Lung (tissue), 12 donors: ENCODE results near the gene FOXO3. TPM values are rescaled to one million over a fixed set of nuclear protein-coding genes. Genes with fewer than 3 reads are reported as not detected.
A peak's percentile ranks its signal among the peaks of the same experiment; 100 is the strongest.

ENCODE experiments used
- ATAC-seq: fragments of 200-7000 bp; cut with Tn5 transposase; one replicate; pipeline ENCODE4 v1.9.1; 2020; ENCODE audit warnings: moderate number of reproducible peaks; ENCODE audit not compliant: insufficient read depth, low FRiP score
- DNase-seq, 3 donors: peaks; one replicate each; pipeline ENCODE4 v3.0.0-alpha.2; 2013 to 2017
- H3K27ac ChIP-seq, 2 donors: one replicate each; pipeline ENCODE4 v1.5.1; 2013; ENCODE audit warnings: mild to moderate bottlenecking in 2 of 2, moderate library complexity in 2 of 2, control low read depth in 1 of 2, inconsistent platforms in 1 of 2, low read depth in 1 of 2, low read length in 1 of 2
- H3K27me3 ChIP-seq, 3 donors: one replicate each; pipeline ENCODE4 v1.5.1; 2013; ENCODE audit warnings: low read length in 2 of 3; ENCODE audit not compliant: control insufficient read depth in 3 of 3, insufficient read depth in 3 of 3
- H3K36me3 ChIP-seq, 4 donors: one replicate each; pipeline ENCODE4 v1.5.1; 2013; ENCODE audit warnings: low read length in 4 of 4, mild to moderate bottlenecking in 1 of 4, moderate library complexity in 1 of 4; ENCODE audit not compliant: control insufficient read depth in 4 of 4, insufficient read depth in 4 of 4
- H3K4me1 ChIP-seq, 5 donors: one replicate each; pipeline ENCODE4 v1.5.1; 2013; ENCODE audit warnings: low read length in 5 of 5, mild to moderate bottlenecking in 2 of 5, moderate library complexity in 1 of 5; ENCODE audit not compliant: control insufficient read depth in 5 of 5, insufficient read depth in 5 of 5
- H3K4me3 ChIP-seq: one replicate; pipeline ENCODE4 v1.5.1; 2013; ENCODE audit warnings: mild to moderate bottlenecking, control low read depth, moderate library complexity
- H3K9ac ChIP-seq, 2 donors: one replicate each; pipeline ENCODE4 v1.5.1; 2013; ENCODE audit warnings: low read length in 2 of 2, control low read depth in 1 of 2; ENCODE audit not compliant: insufficient read depth in 1 of 2
- H3K9me3 ChIP-seq, 4 donors: one replicate each; pipeline ENCODE4 v1.5.1; 2013; ENCODE audit warnings: low read length in 3 of 4, mild to moderate bottlenecking in 1 of 4, moderate library complexity in 1 of 4; ENCODE audit not compliant: control insufficient read depth in 4 of 4, insufficient read depth in 3 of 4
- WGBS, 2 donors: extraction: QIAGEN DNeasy Blood & Tissue Kit; methylation state at CpG; one replicate each; pipeline ENCODE4 v1.1.7; 2013; 5-methylcytosine and 5-hydroxymethylcytosine counted together
- polyA plus RNA-seq, 2 donors: library from polyadenylated mRNA; stranded (reverse); fragments of 200-250 nt; gene quantifications; one replicate each; pipeline ENCODE4 v1.2.1, GENCODE V29; 2013
- total RNA-seq, 2 donors: library from RNA; depleted of rRNA in 1 of 2; stranded (reverse); fragments of >200 nt in 1 of 2; gene quantifications; one replicate each; pipeline ENCODE4 v1.2.1, GENCODE V29; 2014 to 2021
- TF ChIP-seq, protein P1 (sequence below): IDR thresholded peaks from 2 replicates; pipeline ENCODE4 v1.5.1; 2012; ENCODE audit warnings: mild to moderate bottlenecking; ENCODE audit errors: control extremely low read depth, extremely low read depth
- donor health status: control.
- donor health status: control.
- donor health status: Bipolar disorder and iron deficiency.
- donor health status: healthy.
- donor health status: DM: yes; HTN: yes; CAD: no.

FOXO3 gene
- total and polyA plus RNA-seq, 4 donors, result 12.1 to 101 (median 40.0) TPM

DNA sequence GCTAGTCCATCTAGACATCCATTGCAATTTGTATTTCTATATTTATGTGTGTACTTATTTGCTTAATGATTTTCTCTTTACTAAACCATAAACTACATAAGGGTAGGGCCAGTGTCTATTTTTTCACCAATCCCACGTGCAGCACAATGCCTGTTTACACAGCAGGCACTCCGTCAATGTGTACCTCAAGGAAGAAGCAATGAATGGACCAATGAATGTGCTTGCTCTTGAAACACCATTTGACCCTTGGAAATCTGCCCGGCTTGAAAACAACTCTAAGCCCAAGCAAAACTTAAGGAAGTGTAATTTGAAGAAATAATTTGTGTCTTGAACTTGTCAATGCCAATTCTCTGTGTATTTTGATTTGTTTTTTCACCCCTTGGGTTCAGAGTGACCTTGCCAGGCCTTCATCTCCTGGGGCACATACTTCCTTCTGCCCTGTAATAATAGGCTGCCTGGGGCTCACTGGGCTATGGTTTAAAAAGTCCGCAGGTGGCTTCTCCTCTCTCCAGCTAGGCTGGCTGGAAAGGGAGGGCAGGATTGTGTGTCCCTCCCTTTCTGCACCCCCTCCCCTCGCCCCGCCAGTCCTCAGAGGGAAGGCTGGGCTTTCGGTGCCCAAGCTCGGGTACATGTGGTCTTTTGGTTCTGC, 146.7 kb downstream of the FOXO3 start:
- H3K9ac ChIP-seq, result no peak overlapping the region
- TF ChIP-seq, protein P1, sequence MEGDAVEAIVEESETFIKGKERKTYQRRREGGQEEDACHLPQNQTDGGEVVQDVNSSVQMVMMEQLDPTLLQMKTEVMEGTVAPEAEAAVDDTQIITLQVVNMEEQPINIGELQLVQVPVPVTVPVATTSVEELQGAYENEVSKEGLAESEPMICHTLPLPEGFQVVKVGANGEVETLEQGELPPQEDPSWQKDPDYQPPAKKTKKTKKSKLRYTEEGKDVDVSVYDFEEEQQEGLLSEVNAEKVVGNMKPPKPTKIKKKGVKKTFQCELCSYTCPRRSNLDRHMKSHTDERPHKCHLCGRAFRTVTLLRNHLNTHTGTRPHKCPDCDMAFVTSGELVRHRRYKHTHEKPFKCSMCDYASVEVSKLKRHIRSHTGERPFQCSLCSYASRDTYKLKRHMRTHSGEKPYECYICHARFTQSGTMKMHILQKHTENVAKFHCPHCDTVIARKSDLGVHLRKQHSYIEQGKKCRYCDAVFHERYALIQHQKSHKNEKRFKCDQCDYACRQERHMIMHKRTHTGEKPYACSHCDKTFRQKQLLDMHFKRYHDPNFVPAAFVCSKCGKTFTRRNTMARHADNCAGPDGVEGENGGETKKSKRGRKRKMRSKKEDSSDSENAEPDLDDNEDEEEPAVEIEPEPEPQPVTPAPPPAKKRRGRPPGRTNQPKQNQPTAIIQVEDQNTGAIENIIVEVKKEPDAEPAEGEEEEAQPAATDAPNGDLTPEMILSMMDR, result no peak
- WGBS, 2 donors, result 74 to 80% methylated on average over 8 of the region's 8 CpGs
- H3K27me3 ChIP-seq, result no peaks in the 10 kb centered on the region
- H3K27ac ChIP-seq, result no peak overlapping the region
- H3K4me3 ChIP-seq, result no peak overlapping the region
- H3K4me1 ChIP-seq, result peaks cover 0 to 59% (median 28%) of the 10 kb centered on the region in 5 donors
- H3K36me3 ChIP-seq, result no peaks in the 10 kb centered on the region
- ATAC-seq (no peak), DNase-seq (peak; percentile 58 to 89 (median 77))
- H3K9me3 ChIP-seq, result peaks cover 0 to 4% (median 0%) of the 10 kb centered on the region in 4 donors

DNA sequence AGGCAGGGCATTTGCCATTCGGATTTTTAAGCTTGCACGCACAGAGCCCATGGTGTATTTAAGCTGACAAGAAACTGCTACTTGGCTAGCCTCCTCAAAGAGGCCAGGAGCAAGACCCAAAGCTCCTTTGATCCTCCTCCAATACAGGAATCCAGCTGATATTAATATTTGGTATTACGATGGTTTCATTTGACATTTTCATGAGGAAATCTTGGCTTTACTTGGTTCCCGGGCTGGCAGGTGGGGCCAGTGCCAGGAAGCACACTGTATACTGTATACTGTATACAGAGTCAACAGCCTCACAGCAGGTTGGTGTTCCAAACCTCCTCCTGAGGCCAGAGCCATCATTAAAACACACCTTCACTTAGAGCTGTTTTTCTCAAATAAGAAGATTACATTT, 149.3 kb downstream of the FOXO3 start:
- ATAC-seq (no peak), DNase-seq (peak in 2 of 3 donors; percentile 56 to 62)
- 73 to 88% methylated on average over 4 of the region's 4 CpGs for WGBS, 2 donors
- no peaks in the 10 kb centered on the region for H3K9me3 ChIP-seq
- no peak overlapping the region for H3K27ac ChIP-seq
- H3K36me3 ChIP-seq, result no peaks in the 10 kb centered on the region
- no peak overlapping the region for H3K9ac ChIP-seq
- H3K27me3 ChIP-seq, result no peaks in the 10 kb centered on the region
- peaks cover 0 to 82% (median 50%) of the 10 kb centered on the region in 5 donors for H3K4me1 ChIP-seq
- no peak overlapping the region for H3K4me3 ChIP-seq
- TF ChIP-seq, protein P1, result no peak

DNA sequence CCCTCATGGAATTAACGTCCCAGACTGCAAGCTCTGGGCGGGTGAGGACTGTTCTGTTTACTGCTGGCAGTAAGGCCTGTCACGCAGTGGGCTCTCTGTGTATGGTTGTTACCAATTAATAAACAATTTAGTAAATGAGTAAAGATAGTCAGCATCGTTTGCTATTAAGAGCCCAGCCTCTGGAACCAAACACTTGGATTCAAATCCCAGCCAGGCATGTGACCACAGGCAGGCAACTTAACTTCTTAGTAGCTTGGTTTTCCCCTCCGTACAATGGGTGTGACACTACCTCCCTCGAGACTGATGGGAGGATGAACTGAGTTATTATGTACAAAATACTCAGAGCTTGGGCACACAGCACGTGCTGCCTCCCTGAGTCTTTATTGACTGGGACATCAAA, 149.8 kb downstream of the FOXO3 start:
- Histone ChIP-seq H3K27ac (no peak overlapping the region), H3K27me3 (no peaks in the 10 kb centered on the region), H3K9me3 (no peaks in the 10 kb centered on the region), H3K36me3 (no peaks in the 10 kb centered on the region), H3K9ac (no peak overlapping the region), H3K4me1 (peaks cover 0 to 87% (median 50%) of the 10 kb centered on the region in 5 donors), H3K4me3 (no peak overlapping the region)
- DNase-seq, result peak in 2 of 3 donors; percentile 45 to 54
- 84 to 92% methylated on average over 7 of the region's 7 CpGs for WGBS, 2 donors
- ATAC-seq, result no peak
- TF ChIP-seq, protein P1, result no peak

DNA sequence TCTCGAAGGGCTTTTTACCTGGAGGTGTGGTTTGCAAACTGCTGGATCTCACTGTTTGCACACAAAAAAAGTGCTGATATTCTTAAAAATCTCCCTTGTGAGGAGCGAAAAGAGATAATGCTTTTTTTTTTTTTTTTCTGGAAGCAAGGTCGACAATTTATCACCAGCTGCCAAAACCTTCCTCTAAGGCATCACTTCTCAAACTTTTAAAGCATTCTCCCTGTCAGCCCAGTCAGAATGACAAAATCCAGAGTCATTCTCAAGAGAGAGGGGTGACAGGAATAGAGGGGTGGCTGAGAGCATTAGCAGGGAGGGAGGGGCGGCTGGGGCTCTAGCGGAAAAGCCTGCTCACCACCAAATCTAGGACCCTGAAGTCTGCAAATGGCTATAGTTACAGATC, 150.4 kb downstream of the FOXO3 start:
- H3K27ac ChIP-seq, result no peak overlapping the region
- no peak overlapping the region for H3K9ac ChIP-seq
- H3K36me3 ChIP-seq, result no peaks in the 10 kb centered on the region
- TF ChIP-seq, protein P1, result no peak
- 89 to 91% methylated on average over 5 of the region's 5 CpGs for WGBS, 2 donors
- H3K9me3 ChIP-seq, result no peaks in the 10 kb centered on the region
- ATAC-seq (no peak), DNase-seq (no peak)
- H3K4me3 ChIP-seq, result no peak overlapping the region
- no peaks in the 10 kb centered on the region for H3K27me3 ChIP-seq
- peaks cover 0 to 92% (median 50%) of the 10 kb centered on the region in 5 donors for H3K4me1 ChIP-seq
